HepG2 (cell line): ENCODE results near the gene EIF5A.
A peak's percentile ranks its signal among the peaks of the same experiment; 100 is the strongest.

ENCODE experiments used
- CEBPB ChIP-seq: IDR thresholded peaks from 2 replicates; pipeline ENCODE4 v1.6.1; 2011; ENCODE audit warnings: low read depth, low read length, improper control_type of control experiment, borderline replicate concordance
- DPF2 ChIP-seq: sonication (generic); formaldehyde crosslinking; IDR thresholded peaks from 2 replicates; pipeline ENCODE4 v1.4.0; 2020; ENCODE audit warnings: mild to moderate bottlenecking, low read depth, missing genetic modification reagents, borderline replicate concordance
- EZH2 ChIP-seq: conservative IDR thresholded peaks from 2 replicates; pipeline ENCODE4 v1.6.1; 2012; ENCODE audit warnings: mild to moderate bottlenecking, low read depth, low read length, moderate library complexity
- GABPB1 ChIP-seq: IDR thresholded peaks from 2 replicates; pipeline ENCODE4 v1.6.1; 2016; ENCODE audit warnings: mild to moderate bottlenecking, missing genetic modification reagents, moderate library complexity, missing compliant biosample characterization
- KDM3A ChIP-seq: IDR thresholded peaks from 2 replicates; pipeline ENCODE4 v1.6.1; 2018; ENCODE audit warnings: low read depth, missing compliant biosample characterization
- NBN ChIP-seq: fragments of 450-650 bp; conservative IDR thresholded peaks from 2 replicates; pipeline ENCODE4 v1.6.1; 2017
- NFYB ChIP-seq: sonication (generic); formaldehyde crosslinking; IDR thresholded peaks from 2 replicates; pipeline ENCODE4 v1.4.0; 2020; ENCODE audit warnings: missing genetic modification reagents
- PHF20 ChIP-seq: sonication (generic); formaldehyde crosslinking; IDR thresholded peaks from 2 replicates; pipeline ENCODE4 v1.5.0; 2020; ENCODE audit warnings: mild to moderate bottlenecking, missing genetic modification reagents
- TBP ChIP-seq: sonication (generic); formaldehyde crosslinking; IDR thresholded peaks from 2 replicates; pipeline ENCODE4 v1.5.0; 2020; ENCODE audit warnings: missing genetic modification reagents
- TF ChIP-seq, protein P1 (sequence below): IDR thresholded peaks from 2 replicates; pipeline ENCODE4 v1.4.0; 2020; ENCODE audit warnings: mild to moderate bottlenecking, missing genetic modification reagents
- TF ChIP-seq, protein P2 (sequence below): sonication (generic); formaldehyde crosslinking; IDR thresholded peaks from 2 replicates; pipeline ENCODE4 v1.8.1; 2022; ENCODE audit warnings: low read depth, mild to moderate bottlenecking, missing genetic modification reagents
- TF ChIP-seq, protein P3 (sequence below): sonication (generic); formaldehyde crosslinking; IDR thresholded peaks from 2 replicates; pipeline ENCODE4 v1.5.0; 2020; ENCODE audit warnings: mild to moderate bottlenecking, missing genetic modification reagents, moderate library complexity
- TF ChIP-seq, protein P4 (sequence below): IDR thresholded peaks from 2 replicates; pipeline ENCODE4 v1.6.1; 2012; ENCODE audit warnings: inconsistent platforms
- TF ChIP-seq, protein P5 (sequence below): IDR thresholded peaks from 2 replicates; pipeline ENCODE4 v1.6.1; 2016; ENCODE audit warnings: missing compliant biosample characterization, missing genetic modification reagents, borderline replicate concordance

DNA sequence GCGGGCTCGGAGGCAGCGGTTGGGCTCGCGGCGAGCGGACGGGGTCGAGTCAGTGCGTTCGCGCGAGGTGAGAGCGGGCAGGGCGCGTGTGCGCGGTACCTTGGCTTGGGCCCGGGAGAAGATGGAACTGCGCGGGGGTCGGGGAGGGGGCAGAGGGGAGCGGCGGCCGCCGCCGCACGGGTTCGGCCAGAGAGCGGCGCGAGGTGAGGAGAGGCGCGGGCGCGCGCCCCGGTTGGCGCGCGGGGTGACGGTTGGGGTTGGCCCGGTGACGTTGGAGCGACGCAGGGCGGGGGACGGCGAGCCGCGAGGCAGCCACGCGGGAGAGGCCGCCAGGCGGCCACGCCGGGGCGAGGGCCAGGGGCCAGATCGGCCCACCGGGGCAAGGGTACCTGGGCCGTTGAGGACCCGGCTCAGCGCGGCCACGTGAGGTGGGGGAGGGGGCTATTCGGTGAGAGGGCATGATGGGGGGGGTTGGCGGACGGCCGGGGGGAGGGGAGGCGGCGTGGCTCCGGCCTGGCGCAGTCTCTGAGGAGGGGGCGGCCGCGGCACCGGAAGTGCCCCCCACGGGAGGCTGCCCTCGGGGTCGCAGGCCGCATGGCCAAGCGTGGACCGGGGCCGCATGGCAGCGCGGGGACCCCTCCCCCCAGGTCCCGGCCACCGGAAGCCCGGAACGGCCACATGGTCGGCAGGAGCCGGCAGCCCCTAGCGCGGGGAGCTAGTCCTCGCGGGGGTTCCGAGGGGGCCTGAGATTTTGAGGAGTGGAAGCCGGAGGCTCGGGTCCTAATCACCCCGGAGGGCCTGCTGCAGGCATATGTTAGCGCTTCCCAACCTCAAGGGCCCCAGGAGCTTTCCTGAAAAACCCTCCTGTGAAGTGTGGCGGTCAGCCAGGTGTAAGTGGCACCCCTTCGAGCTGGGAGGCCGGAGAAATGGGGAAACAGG is 527 bp downstream of the EIF5A start:
- no peak for TF ChIP-seq EZH2
- TF ChIP-seq, protein P1, sequence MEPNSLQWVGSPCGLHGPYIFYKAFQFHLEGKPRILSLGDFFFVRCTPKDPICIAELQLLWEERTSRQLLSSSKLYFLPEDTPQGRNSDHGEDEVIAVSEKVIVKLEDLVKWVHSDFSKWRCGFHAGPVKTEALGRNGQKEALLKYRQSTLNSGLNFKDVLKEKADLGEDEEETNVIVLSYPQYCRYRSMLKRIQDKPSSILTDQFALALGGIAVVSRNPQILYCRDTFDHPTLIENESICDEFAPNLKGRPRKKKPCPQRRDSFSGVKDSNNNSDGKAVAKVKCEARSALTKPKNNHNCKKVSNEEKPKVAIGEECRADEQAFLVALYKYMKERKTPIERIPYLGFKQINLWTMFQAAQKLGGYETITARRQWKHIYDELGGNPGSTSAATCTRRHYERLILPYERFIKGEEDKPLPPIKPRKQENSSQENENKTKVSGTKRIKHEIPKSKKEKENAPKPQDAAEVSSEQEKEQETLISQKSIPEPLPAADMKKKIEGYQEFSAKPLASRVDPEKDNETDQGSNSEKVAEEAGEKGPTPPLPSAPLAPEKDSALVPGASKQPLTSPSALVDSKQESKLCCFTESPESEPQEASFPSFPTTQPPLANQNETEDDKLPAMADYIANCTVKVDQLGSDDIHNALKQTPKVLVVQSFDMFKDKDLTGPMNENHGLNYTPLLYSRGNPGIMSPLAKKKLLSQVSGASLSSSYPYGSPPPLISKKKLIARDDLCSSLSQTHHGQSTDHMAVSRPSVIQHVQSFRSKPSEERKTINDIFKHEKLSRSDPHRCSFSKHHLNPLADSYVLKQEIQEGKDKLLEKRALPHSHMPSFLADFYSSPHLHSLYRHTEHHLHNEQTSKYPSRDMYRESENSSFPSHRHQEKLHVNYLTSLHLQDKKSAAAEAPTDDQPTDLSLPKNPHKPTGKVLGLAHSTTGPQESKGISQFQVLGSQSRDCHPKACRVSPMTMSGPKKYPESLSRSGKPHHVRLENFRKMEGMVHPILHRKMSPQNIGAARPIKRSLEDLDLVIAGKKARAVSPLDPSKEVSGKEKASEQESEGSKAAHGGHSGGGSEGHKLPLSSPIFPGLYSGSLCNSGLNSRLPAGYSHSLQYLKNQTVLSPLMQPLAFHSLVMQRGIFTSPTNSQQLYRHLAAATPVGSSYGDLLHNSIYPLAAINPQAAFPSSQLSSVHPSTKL (CRISPR knock-in tag): no peak
- TF ChIP-seq PHF20: no peak
- peak; percentile 89 for TF ChIP-seq GABPB1 (CRISPR knock-in tag)
- TF ChIP-seq, protein P2, sequence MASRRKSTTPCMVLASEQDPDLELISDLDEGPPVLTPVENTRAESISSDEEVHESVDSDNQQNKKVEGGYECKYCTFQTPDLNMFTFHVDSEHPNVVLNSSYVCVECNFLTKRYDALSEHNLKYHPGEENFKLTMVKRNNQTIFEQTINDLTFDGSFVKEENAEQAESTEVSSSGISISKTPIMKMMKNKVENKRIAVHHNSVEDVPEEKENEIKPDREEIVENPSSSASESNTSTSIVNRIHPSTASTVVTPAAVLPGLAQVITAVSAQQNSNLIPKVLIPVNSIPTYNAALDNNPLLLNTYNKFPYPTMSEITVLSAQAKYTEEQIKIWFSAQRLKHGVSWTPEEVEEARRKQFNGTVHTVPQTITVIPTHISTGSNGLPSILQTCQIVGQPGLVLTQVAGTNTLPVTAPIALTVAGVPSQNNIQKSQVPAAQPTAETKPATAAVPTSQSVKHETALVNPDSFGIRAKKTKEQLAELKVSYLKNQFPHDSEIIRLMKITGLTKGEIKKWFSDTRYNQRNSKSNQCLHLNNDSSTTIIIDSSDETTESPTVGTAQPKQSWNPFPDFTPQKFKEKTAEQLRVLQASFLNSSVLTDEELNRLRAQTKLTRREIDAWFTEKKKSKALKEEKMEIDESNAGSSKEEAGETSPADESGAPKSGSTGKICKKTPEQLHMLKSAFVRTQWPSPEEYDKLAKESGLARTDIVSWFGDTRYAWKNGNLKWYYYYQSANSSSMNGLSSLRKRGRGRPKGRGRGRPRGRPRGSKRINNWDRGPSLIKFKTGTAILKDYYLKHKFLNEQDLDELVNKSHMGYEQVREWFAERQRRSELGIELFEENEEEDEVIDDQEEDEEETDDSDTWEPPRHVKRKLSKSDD (CRISPR knock-in tag): no peak
- TF ChIP-seq TBP (CRISPR knock-in tag): no peak
- TF ChIP-seq, protein P3, sequence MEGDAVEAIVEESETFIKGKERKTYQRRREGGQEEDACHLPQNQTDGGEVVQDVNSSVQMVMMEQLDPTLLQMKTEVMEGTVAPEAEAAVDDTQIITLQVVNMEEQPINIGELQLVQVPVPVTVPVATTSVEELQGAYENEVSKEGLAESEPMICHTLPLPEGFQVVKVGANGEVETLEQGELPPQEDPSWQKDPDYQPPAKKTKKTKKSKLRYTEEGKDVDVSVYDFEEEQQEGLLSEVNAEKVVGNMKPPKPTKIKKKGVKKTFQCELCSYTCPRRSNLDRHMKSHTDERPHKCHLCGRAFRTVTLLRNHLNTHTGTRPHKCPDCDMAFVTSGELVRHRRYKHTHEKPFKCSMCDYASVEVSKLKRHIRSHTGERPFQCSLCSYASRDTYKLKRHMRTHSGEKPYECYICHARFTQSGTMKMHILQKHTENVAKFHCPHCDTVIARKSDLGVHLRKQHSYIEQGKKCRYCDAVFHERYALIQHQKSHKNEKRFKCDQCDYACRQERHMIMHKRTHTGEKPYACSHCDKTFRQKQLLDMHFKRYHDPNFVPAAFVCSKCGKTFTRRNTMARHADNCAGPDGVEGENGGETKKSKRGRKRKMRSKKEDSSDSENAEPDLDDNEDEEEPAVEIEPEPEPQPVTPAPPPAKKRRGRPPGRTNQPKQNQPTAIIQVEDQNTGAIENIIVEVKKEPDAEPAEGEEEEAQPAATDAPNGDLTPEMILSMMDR (CRISPR knock-in tag): no peak
- no peak; the same call in 1 of the 2 replicates for TF ChIP-seq NFYB (CRISPR knock-in tag)
- no peak for TF ChIP-seq CEBPB
- TF ChIP-seq, protein P4, sequence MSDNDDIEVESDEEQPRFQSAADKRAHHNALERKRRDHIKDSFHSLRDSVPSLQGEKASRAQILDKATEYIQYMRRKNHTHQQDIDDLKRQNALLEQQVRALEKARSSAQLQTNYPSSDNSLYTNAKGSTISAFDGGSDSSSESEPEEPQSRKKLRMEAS: peak; percentile 92
- no peak for TF ChIP-seq NBN
- TF ChIP-seq, protein P5, sequence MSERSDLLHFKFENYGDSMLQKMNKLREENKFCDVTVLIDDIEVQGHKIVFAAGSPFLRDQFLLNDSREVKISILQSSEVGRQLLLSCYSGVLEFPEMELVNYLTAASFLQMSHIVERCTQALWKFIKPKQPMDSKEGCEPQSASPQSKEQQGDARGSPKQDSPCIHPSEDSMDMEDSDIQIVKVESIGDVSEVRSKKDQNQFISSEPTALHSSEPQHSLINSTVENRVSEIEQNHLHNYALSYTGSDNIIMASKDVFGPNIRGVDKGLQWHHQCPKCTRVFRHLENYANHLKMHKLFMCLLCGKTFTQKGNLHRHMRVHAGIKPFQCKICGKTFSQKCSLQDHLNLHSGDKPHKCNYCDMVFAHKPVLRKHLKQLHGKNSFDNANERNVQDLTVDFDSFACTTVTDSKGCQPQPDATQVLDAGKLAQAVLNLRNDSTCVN: no peak
- TF ChIP-seq DPF2 (CRISPR knock-in tag): no peak
- TF ChIP-seq KDM3A (CRISPR knock-in tag): no peak
